Stimulated activated CD8-positive, alpha-beta memory T cell treated with anti-CD3 and anti-CD28 coated beads, Interleukin-12 subunit alpha, Interleukin-12 subunit beta, amount 100 ng/mL, for 24 hours (primary cell): ENCODE results near the gene MXRA5.
"Not testable (repeated sequence)": the region's sequence is repeated elsewhere in the genome, so short reads cannot be mapped to it uniquely, and the experiment has no call there.

Experiments used
- DNase-seq: peaks from one replicate; pipeline ENCODE4 v3.0.0-alpha.2; 2020; ENCODE audit errors: extremely low read depth

Gene MXRA5

DNA sequence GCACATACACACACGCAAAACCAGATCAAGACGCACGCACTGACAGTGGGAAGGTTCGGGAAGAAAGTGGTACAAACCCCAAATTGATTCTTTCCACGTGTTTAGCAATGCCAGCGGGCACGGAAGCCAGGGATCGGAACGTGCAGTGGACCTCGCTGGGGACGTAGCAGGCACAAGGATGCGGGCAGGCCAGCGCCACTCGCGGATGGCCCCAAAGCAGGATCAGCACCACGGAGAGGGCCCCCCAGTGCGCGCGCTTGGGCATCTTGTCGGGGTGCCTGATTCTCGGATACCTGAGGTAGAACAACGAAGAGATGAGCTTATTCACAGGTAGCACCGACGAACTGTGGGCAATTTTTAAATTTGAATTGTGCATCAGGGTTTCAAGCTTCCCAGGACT lies 2.9 kb downstream of the MXRA5 start:
- DNase-seq = not testable (repeated sequence)

DNA sequence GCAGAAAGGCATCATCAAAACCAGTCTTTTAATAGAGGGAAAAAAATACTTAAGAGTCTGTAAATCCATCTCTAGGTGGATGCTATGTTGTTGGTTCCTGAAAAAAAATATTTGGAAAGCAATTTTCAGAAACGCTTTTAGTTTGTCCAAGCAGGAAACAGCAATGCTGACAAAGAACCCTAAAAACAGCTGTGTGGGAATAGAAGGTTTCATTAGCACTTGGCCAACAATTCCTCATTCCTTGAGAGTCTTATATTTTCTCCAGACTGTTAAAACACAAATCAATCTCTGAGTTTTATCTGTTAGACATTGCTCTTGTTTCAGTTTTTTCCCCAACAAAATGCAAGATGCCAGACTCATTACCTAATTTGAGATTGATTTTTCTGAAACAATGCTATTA lies 6.4 kb downstream of the MXRA5 start:
- no peak for DNase-seq

DNA sequence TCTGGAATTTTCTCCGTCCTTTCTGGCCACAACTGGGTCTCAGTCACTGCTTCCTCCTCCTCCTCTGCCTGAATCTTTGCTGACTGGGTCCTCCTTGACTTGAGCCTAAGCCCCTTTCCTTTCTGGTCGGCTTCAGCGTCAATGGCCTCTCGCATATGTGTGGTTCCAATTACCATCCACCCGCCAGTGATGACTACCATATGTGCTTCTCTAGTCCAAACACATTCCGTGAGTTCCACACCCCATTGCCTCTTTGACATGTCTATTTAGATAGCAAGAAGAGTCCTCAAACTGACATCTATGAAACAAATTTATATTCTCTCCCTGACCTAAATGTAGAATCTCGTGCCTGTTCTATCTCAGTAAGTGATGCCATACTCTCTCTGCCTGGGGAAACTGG lies 19.8 kb downstream of the MXRA5 start:
- no peak for DNase-seq

DNA sequence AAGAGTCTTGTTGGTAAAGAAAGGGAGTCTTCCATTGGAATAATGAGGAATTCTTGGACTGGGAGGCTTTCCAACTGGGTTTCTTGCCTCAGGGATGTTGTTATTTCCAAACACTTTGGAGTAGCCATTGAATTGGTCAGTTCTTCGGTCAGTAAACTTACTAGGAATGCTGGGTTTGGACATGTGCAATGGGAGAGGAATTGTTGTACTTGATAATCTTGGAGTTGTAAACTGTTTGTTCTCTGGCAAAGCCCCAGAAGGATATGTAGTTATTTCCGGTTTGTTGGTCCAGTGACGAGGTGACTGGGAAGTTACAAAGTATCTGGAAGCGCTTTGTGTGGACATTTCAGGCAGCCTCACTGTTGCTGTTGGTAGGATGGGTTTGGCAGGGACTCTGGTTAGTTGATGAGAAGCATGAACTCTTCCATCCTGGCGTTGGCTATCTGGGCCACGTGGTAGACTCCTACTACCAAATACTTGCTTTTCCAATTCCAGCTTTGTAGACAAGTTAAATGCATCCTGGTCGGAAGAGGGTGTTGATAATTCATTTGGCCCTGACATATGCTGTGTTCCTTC lies 25.9 kb downstream of the MXRA5 start:
- no peak for DNase-seq

DNA sequence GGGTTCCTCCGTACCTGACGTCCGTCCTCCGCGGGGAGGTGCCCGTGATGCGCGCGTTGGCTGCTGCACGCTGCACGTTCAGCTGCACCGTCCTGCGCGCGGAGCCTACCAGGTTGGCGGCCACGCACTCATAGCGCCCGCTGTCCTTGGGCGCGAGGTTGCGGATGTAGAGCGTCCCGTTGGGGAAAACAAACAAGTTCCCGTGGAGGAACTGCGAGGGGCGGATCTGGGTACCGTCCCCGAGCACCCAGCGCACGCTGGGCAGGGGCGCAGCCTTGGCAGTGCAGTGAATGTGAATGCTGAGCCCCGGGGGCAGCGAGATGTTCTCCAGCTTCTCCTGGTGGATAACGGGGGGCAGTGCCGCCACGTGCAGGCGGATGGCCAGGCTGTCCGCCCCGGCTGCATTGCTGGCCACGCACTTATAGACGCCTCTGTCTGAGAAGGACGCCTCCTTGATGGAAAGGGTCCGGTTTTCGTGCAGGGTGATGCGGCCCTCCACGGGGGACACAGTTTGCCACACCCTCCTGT lies 29.2 kb downstream of the MXRA5 start:
- DNase-seq = no peak

DNA sequence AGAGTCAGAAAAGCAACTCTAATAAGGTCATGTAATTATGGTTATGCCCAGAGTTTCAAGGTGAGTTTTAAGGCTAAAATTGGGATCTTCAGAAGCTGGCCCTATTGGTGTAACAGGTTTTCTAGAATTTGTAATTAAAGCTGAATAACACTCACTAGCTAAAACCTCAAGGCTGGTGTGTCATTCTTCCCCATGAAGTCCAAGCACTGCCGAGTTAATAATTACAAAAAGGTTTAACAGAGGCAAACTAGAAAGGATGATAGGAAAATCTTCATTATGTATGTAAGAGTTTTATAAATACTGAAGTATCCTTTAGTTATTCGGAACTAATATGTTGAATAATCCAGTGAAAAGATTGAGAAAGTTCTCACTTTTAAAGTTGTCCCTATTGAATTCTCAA lies 34.3 kb downstream of the MXRA5 start:
- no peak for DNase-seq

DNA sequence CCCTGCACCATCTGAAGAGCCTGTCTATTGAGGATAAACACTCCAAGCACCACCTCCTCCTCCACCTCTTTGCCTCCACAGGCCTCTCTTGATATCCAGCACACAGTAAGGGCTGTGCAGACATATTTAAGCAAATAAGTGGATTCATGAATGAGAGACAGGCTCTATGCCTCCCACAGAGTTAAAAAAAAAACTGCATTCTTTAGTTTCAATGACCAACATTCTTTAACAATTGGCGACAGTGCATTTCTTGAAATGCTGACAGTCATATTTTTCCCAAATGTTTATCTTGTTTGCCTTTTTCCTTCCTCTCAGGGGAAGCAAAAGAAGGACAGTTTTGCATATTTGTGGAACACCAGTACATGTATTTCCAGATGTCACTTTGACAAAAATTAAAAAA lies 38.6 kb downstream of the MXRA5 start:
- DNase-seq = no peak

DNA sequence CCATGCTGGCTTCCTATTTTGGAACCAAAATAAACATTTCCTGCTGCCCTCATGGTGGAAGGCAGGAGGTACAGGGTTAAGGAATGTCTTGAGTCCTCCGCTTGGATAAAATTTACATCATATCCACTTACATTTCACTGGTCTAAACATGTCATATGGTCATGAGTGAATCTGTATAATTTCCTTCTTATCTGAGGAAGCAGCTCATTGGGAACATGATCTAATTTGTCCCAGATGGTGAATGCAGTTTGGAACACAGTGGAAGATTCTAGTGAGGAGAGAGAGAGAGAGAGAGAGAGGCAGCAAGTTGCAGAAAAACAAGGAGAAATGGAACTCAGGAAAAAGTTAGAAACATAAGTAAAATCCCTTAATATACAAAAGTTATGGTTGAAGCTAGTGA lies 46.8 kb downstream of the MXRA5 start:
- no peak for DNase-seq

DNA sequence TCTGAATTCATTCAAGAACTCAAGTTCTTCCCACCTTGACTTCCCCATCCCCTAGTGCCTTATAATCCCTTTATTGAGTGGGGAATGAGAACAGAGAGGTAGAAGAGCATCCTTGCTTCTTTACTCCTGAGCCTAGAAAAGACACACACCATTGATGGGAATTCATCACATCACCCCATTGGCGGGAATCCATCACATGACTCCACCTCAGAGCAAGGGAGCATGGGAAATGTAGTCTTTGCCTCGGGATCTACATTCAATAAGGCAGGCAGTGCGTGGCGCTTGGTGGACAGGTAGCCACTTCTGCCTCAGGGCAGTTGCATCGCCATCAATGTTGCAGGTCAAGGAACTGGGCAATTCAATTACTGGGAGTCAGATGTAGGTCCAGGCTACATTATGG lies 50.7 kb downstream of the MXRA5 start:
- DNase-seq = no peak

DNA sequence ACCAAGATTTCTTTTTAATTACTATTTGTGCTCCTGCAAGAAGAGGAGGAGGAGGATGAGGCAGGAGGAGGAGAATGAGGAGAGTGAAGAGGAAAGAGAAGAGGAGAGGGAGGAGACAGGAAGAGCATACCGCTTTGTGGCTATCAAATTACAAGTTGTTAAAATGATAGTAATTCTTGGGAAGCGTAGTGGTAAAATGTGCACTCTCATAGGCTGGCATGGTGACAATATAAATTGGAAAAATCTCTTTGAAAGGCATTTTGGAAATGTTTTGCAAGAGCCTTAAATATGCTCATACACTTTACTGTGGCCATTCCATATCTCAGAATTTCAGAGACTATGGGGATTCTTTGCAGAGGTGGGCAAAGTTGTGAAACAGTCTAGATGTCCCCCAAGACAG lies 53.2 kb downstream of the MXRA5 start:
- DNase-seq = no peak

DNA sequence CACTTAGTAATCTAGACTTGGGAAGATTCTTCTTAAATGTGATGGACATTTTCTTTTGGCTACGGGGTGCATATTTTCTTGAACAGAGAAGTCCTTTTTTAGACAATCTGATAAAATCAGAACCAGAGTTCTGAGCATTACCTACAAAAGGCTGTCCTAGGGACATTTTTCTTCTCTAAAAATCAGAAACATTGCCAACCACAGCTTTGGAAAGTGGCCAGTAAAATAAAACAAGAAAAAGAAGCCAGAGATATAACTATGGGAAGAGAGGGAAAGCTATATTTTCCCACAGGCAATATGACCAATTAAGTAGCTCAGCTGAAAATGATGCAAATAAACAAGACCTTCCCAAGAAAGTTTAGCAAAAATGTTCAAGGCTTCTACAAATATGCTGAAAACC lies 55.9 kb downstream of the MXRA5 start:
- no peak for DNase-seq

DNA sequence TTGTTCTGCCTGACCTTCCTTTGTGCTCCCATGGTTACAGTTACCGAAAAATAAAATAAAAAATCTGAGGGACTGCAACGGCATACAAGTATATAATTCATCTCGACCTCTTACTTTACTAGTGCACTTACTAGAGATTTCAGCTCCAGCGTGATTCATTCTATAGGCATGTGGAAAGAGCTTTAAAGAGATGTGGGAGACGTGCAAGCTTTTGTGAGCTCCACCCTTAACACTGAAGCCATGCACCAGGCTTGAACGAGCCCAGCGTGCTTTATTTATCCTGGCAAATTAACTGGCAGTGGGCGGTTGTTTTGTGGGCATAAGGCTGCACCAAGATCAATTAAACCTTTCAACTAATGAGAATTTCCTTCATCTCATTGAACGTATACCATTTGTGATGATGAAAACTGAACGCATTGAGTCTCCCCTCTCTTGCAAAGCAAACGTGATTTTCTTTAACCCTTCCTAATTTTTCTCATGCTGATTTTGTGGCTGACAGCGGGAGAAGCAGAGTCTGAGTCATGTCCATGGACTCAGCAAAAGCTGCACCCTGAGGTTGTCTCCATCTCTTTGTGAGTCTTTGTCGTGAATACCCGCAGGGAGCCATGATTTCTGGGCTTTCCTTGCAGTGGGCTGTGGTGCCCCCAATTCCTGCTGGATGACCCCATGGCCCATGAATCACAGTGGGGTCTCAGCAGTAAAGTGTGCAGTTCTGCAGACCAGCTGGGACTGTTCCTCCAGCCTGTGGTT lies 60.1 kb downstream of the MXRA5 start:
- DNase-seq = no peak

DNA sequence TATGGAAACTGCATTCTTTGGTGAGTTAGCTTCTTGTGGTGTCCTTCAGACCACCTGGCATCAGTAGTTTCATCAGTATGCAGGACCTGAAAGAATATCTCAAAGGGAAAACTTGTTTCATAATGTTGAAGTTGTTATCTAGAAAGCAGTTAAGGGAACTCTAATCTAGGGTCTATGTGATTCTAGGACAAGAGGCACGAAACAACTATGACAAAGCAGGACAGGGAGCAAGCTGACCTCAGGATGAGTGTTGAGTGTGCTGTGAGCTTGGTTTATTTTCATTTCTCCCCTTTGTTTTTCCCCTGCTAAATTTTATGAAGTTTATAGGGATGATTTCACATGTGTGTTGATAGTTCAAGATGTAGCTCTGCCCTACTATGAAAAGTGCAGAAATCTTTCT lies 65.7 kb downstream of the MXRA5 start:
- no peak for DNase-seq

DNA sequence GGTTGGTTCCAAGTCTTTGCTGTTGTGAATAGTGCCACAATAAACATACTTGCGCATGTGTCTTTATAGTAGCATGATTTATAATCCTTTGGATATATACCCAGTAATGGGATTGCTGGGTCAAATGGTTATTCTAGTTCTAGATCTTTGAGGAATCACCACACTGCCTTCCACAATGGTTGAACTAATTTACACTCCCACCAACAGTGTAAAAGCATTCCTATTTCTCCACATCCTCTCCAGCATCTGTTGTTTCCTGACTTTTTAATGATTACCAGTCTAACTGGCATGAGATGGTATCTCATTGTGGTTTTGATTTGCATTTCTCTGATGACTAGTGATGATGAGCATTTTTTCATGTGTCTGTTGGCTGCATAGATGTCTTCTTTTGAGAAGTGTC lies 72.8 kb downstream of the MXRA5 start:
- DNase-seq = not testable (repeated sequence)

DNA sequence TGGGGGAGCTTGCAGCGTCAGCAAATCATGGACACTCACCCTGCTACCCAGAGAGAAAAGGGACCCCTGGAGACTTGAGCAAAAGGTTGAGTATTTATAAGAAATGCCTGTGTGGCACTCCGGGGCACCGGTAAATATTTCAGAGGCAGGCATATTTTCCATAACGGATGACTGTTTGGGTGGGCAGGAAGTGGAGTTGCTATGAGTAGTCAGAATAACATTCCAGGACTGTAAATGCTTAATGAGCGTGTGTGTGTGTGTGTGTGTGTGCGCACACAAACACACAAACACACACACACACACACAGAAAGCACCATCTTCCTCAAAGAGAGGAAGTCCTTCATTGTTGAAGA lies 74.6 kb downstream of the MXRA5 start:
- no peak for DNase-seq

DNA sequence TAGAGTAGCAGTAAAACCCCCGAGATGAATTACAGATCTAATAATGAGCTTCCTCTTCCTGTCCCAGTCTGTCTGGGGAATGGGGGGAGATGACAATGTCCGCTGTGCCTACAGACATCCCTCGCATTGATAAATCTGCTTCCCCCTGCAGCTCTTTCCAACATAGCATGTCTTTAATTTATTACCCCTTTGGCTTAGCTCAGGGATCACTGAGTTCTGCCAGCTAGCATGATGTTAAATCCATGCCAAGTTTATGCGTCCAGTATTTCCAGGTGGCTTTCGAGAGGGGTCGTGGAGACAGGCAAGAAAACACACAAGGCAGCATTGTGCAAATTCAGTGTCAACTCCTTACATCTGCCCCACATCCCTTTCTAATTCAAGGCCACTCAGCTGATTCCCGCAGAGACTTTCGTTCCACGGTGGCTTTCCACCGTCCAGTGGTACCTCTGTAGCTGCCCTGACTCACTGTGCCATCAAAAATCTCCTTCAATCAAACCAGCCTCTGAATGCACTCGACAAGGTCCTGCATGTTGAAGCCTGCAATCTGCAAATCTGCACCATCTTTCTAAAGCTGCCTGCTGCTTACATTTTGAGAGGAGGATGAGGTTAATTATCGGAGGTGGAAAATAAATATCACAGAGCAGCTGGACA lies 75.1 kb downstream of the MXRA5 start:
- no peak for DNase-seq

DNA sequence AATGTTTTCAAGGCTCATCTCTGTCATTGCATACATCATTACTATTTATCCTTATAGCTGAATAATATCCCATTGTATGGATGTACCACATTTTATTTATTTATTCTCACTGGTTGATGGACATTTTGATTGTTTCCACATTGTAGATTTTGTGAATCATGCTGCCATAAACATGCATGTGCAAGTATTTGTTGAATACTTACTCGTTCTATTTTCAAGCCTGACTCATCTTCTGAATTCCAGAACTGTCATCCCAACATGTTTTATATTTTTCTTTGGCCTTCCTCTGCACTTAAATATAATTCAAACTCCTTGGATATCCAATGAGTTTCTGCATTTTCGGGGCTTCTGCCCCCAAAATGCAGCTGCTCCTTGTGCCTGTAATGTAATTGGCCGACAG lies 77.6 kb downstream of the MXRA5 start:
- no peak for DNase-seq

DNA sequence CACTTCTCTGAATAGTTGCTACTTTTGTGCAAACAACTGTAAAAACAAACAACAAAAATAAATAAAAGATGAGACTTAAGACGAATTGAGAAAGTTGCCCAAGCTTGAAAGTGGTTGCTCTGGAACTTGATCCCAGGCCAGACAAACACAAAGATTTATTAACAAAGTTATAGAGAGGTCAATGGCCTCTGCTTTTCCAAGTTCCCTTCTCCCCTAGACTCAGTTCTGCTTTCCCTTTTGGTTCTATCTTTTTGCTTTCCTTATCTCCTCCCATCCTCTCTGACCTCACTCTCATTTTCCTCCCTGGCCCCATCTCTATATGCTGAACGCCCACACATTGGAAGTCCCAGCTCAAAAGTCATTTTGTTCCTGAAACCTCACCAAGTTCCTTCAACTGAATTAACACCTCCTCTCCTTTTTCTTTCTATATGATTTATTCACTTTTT lies 82.7 kb downstream of the MXRA5 start:
- DNase-seq = no peak

DNA sequence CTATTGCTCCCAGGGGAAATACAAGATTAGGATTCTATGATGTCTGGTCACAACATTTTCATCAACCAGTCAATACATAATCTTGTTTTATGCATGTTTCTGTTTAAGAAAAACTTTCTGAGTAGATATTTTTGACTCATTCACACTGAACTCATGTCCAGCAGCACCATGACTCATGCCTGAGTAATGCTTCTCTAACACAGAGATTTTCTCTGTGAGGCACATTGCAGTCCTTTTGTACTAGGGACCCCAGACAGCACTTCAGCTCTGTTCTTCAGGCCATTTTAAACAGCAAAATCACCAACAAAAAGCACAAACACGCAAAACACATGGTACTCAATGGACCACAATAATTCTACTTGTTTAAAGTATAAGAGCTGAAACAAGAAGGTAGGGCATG lies 83.6 kb downstream of the MXRA5 start:
- DNase-seq = no peak
